Keratinocyte (primary cell): ENCODE measurements around the gene MPZL1. TPM values are rescaled to one million over a fixed set of nuclear protein-coding genes. Genes with fewer than 3 reads are reported as not detected.

Experiments used
- DNase-seq: peaks from one replicate; pipeline ENCODE4 v3.0.0-alpha.2; 2011; ENCODE audit warnings: low read depth, missing footprints, low spot score
- FAIRE-seq: peaks from 2 replicates; lab custom pipeline; 2011; peaks lifted over from hg19 to GRCh38; lab: Jason Lieb, UNC
- H2AFZ ChIP-seq: 2 replicates; pipeline ENCODE4 v1.6.0; 2012; ENCODE audit warnings: low read length, control low read depth, inconsistent platforms; ENCODE audit not compliant: control insufficient read depth
- H3K27ac ChIP-seq: 2 replicates; pipeline ENCODE4 v1.5.1; 2011; ENCODE audit warnings: low read length; ENCODE audit not compliant: control insufficient read depth, insufficient read depth
- H3K27me3 ChIP-seq: 3 replicates; pipeline ENCODE4 v1.6.0; 2011; ENCODE audit warnings: low read length; ENCODE audit not compliant: control insufficient read depth, insufficient read depth; ENCODE audit errors: extremely low read depth
- H3K36me3 ChIP-seq, 2 experiments: 2 replicates in 1 of 2; 3 replicates in 1 of 2; pipeline ENCODE4 v1.5.1; 2011; ENCODE audit warnings: low read length in 2 of 2, mild to moderate bottlenecking in 1 of 2; ENCODE audit not compliant: control insufficient read depth in 2 of 2, insufficient read depth in 2 of 2; ENCODE audit errors: extremely low read depth in 1 of 2
- H3K4me1 ChIP-seq: 3 replicates; pipeline ENCODE4 v1.5.1; 2011; ENCODE audit warnings: low read length; ENCODE audit not compliant: control insufficient read depth, insufficient read depth; ENCODE audit errors: extremely low read depth
- H3K4me2 ChIP-seq: 3 replicates; pipeline ENCODE4 v1.6.0; 2011; ENCODE audit warnings: low read depth, low read length; ENCODE audit not compliant: control insufficient read depth, insufficient read depth; ENCODE audit errors: extremely low read depth
- H3K4me3 ChIP-seq, 3 experiments: fragments of 200-600 bp in 1 of 3; sonication (generic) in 1 of 3; 2 replicates in 2 of 3; 3 replicates in 1 of 3; pipeline ENCODE4 v1.5.1; 2011 to 2016; ENCODE audit warnings: low read length in 3 of 3, mild to moderate bottlenecking in 3 of 3, control low read depth in 2 of 3, inconsistent platforms in 1 of 3, low read depth in 1 of 3, mixed read lengths in 1 of 3, mixed run types in 1 of 3, moderate library complexity in 1 of 3; ENCODE audit not compliant: control insufficient read depth in 2 of 3, insufficient read depth in 2 of 3; ENCODE audit errors: extremely low read depth in 1 of 3
- H3K79me2 ChIP-seq: 2 replicates; pipeline ENCODE4 v1.6.0; 2012; ENCODE audit warnings: low read length; ENCODE audit not compliant: control insufficient read depth, insufficient read depth
- H3K9ac ChIP-seq: 3 replicates; pipeline ENCODE4 v1.6.0; 2011; ENCODE audit warnings: low read length; ENCODE audit not compliant: control insufficient read depth, insufficient read depth; ENCODE audit errors: extremely low read depth
- H3K9me1 ChIP-seq: 3 replicates; pipeline ENCODE4 v1.6.0; 2011; ENCODE audit warnings: low read length; ENCODE audit not compliant: control insufficient read depth, insufficient read depth; ENCODE audit errors: extremely low read depth
- H3K9me3 ChIP-seq: 2 replicates; pipeline ENCODE4 v1.5.1; 2012; ENCODE audit warnings: low read depth, low read length; ENCODE audit not compliant: control insufficient read depth
- H4K20me1 ChIP-seq: 3 replicates; pipeline ENCODE4 v1.6.0; 2011; ENCODE audit warnings: low read length; ENCODE audit not compliant: control insufficient read depth, insufficient read depth; ENCODE audit errors: extremely low read depth
- EZH2 ChIP-seq: IDR thresholded peaks from one replicate; pipeline ENCODE4 v1.6.1; 2012; ENCODE audit warnings: inconsistent platforms, mild to moderate bottlenecking, low read length, moderate library complexity
- dilution Hi-C: fragments of 300-500 bp; cut with MboI; formaldehyde crosslinking; loops from one replicate; pipeline ENCODE4 v1.7.0; 2020; ENCODE audit warnings: low sequenced_read_pairs; ENCODE audit not compliant: extremely low pct_ligation_motif_present
- polyA plus RNA-seq, 5 experiments: library from polyadenylated mRNA; depleted of rRNA in 3 of 5; stranded (reverse) in 3 of 5; stranded (forward) in 1 of 5; unstranded in 1 of 5; fragments of >200 nt; gene quantifications; 1 replicate in 1 of 5; 2 replicates in 3 of 5; 3 replicates in 1 of 5; pipeline versions ENCODE4 v1.2.1 to v1.2.3, GENCODE V29; 2011 to 2012; ENCODE audit warnings: missing spikeins in 2 of 5, low read depth in 1 of 5, low replicate concordance in 1 of 5
- TF ChIP-seq, protein P1 (sequence below), 3 experiments: IDR thresholded peaks in 1 of 3; conservative IDR thresholded peaks in 1 of 3; optimal IDR thresholded peaks in 1 of 3; 2 replicates in 2 of 3; 3 replicates in 1 of 3; pipeline versions ENCODE3 to v1.5.1; 2011; ENCODE audit warnings: low read length in 3 of 3, mild to moderate bottlenecking in 3 of 3, moderate library complexity in 2 of 3, control low read depth in 1 of 3, inconsistent platforms in 1 of 3; ENCODE audit not compliant: insufficient read depth in 2 of 3; ENCODE audit errors: extremely low read depth in 1 of 3

Gene MPZL1
- polyA plus RNA-seq, 1 donor (not counting 4 experiments of a cell fraction or from before 2014, with no cell fraction given), result 195 TPM

- Histone ChIP-seq H4K20me1 (no peaks in the 10 kb centered on the region), H3K4me1 (peaks cover 16% of the 10 kb centered on the region), H3K9ac (peak overlapping the region; percentile 54), H3K36me3 (no peaks in the 10 kb centered on the region), H3K79me2 (no peaks in the 10 kb centered on the region), H3K4me2 (peak overlapping the region; percentile 87), H2AFZ (no peak overlapping the region), H3K4me3 (peak overlapping the region; percentile 16 to 55 (median 18)), H3K9me3 (no peaks in the 10 kb centered on the region), H3K9me1 (no peaks in the 10 kb centered on the region), H3K27me3 (no peaks in the 10 kb centered on the region), H3K27ac (peak overlapping the region; percentile 86)
- TF ChIP-seq, protein P1, sequence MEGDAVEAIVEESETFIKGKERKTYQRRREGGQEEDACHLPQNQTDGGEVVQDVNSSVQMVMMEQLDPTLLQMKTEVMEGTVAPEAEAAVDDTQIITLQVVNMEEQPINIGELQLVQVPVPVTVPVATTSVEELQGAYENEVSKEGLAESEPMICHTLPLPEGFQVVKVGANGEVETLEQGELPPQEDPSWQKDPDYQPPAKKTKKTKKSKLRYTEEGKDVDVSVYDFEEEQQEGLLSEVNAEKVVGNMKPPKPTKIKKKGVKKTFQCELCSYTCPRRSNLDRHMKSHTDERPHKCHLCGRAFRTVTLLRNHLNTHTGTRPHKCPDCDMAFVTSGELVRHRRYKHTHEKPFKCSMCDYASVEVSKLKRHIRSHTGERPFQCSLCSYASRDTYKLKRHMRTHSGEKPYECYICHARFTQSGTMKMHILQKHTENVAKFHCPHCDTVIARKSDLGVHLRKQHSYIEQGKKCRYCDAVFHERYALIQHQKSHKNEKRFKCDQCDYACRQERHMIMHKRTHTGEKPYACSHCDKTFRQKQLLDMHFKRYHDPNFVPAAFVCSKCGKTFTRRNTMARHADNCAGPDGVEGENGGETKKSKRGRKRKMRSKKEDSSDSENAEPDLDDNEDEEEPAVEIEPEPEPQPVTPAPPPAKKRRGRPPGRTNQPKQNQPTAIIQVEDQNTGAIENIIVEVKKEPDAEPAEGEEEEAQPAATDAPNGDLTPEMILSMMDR (optimal IDR thresholded peaks at IDR 0.05 in 1 of 3, IDR thresholded peaks at IDR 0.05 in 1 of 3, conservative IDR thresholded peaks at IDR 0.05 in 1 of 3; ENCODE audit: extremely low read depth in 1 of 3, insufficient read depth in 2 of 3, low read length in 3 of 3), result no peak
- TF ChIP-seq EZH2, result no peak
- dilution Hi-C loops, result no loop called here
- FAIRE-seq (peak; percentile 88), DNase-seq (peak; percentile 42)
These were observed 98.3 kb downstream of the MPZL1 start for GRCh38 chr1:167819849-167820683.

- no peaks in the 10 kb centered on the region for H3K27me3 ChIP-seq
- no peaks in the 10 kb centered on the region for H4K20me1 ChIP-seq
- no peaks in the 10 kb centered on the region for H3K9me1 ChIP-seq
- peaks cover 16% of the 10 kb centered on the region for H3K4me1 ChIP-seq
- DNase-seq (peak; percentile 32), FAIRE-seq (peak; percentile 13)
- TF ChIP-seq, protein P1 (optimal IDR thresholded peaks at IDR 0.05 in 1 of 3, IDR thresholded peaks at IDR 0.05 in 1 of 3, conservative IDR thresholded peaks at IDR 0.05 in 1 of 3; ENCODE audit: extremely low read depth in 1 of 3, insufficient read depth in 2 of 3, low read length in 3 of 3), result no peak
- no peak for TF ChIP-seq EZH2
- H3K4me3 ChIP-seq, result peak overlapping the region in 2 of 3 experiments; percentile 18 to 55
- peak overlapping the region; percentile 87 for H3K4me2 ChIP-seq
- peak overlapping the region; percentile 54 for H3K9ac ChIP-seq
- peak overlapping the region; percentile 86 for H3K27ac ChIP-seq
- peak overlapping the region; percentile 43 for H2AFZ ChIP-seq
- dilution Hi-C loops, result no loop called here
- no peaks in the 10 kb centered on the region for H3K79me2 ChIP-seq
- no peaks in the 10 kb centered on the region for H3K9me3 ChIP-seq
- no peaks in the 10 kb centered on the region for H3K36me3 ChIP-seq
These were observed 99.0 kb downstream of the MPZL1 start for GRCh38 chr1:167820684-167821355.
